GM21825 (cell line): Measurements from ENCODE around the gene RPLP1.

ENCODE experiments used
- ATAC-seq: cut with Tn5 transposase; IDR thresholded peaks from one replicate; pipeline ENCODE4 v1.9.1; 2021; ENCODE audit warnings: mild to moderate bottlenecking, moderate library complexity; ENCODE audit not compliant: unreplicated experiment

Gene RPLP1

DNA sequence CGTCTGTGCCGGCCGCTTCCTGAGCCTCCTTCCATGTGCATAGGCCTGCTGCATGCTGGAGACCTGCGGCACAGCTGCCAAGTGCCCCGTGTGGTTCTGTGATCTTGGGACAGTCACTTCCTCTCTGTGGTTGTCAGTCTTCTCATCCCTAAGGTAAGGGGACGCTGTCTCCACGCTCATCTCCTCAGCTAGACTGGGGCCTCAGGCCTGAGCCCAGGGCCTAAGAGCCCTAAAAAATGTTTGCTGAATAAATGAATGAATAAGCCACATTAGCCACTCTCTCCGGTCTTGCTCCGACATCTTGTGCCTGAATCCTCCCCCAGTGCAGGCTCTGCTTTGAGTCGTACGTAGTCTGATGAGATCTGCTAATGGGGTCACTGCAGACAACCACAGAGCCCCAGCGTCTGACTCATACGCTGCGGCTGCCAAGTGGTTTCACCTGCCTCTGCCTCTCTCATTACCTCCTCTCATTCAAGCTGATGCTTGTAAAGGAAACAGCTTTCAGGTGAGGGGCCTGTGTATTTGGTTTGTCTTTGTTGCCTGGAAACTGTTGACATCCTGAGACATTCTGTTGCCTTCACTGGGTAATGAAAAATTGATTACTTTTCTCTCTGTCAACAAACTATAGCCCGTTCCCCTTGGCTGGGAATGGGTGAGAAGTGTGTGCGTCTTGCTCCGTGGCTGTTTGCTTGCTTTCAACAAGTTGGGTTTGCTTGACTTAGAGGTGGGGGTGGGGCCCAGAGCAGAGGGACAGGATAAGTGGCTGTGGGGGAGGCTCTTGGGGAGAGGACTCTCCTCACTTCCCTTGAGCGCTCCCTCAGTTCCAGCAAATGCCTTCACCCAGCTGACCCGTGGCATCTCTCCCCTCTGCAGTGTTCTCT lies 15.9 kb downstream of the RPLP1 start:
- no peak for ATAC-seq

DNA sequence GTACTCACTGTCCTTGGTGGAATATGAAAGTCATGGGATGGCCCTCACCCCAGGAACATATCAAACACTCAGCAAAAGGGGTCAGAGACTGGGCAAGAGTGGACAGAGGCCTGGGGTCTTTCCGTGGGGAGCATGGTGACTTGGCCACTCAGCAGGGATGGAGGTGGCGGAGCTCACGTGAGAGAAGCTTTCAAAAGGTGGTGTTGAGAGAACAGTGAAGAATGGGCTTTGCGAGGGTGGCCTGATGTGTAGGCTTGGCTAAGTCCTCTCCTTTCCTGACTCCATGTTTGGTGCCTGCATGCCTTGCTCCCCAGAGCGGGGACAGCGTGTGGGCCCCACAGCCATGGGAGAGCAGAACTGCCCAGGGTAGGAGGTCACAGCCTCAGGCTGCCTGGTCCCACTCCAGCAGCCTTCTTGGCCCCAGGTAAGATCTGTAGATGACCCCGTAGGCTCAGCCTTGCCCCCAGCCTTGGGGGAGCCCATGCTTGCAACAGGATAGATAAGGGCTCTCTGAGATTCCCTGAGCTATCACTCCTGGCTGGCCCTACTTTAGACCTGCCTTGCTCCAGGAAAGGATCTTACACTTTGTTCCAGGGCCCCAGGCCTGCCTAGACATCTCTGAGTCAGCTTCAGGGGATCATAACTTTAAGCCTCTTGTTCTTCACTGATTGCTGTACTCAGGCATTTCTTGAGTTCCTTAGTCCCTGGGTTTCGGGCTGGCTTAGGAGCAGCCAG lies 17.0 kb downstream of the RPLP1 start:
- ATAC-seq, result no peak

DNA sequence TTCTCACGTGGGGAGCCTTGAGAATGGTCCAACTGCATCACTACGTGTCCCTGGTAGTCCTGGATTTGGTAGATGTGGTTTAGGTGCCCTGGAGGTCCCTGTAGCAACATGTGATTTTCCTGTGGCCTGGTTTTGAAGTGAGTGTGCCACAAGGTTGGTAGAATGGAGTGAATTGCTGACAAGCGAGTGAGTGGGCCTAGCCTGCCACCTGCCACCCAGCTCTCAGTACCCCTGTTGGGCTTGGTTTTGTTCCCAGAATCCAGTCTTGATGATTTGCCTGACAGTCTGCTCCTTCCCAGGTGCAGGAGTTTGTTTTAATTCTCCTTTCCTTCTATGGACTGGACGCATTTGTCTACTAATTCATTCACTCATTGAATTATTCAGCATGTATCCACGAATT lies 19.4 kb downstream of the RPLP1 start:
- ATAC-seq, result no peak

GRCh38 chr15:69472562-69472961 lies 19.9 kb downstream of the RPLP1 start:
- no peak for ATAC-seq

GRCh38 chr15:69474291-69474690 lies 21.7 kb downstream of the RPLP1 start:
- ATAC-seq, result no peak

DNA sequence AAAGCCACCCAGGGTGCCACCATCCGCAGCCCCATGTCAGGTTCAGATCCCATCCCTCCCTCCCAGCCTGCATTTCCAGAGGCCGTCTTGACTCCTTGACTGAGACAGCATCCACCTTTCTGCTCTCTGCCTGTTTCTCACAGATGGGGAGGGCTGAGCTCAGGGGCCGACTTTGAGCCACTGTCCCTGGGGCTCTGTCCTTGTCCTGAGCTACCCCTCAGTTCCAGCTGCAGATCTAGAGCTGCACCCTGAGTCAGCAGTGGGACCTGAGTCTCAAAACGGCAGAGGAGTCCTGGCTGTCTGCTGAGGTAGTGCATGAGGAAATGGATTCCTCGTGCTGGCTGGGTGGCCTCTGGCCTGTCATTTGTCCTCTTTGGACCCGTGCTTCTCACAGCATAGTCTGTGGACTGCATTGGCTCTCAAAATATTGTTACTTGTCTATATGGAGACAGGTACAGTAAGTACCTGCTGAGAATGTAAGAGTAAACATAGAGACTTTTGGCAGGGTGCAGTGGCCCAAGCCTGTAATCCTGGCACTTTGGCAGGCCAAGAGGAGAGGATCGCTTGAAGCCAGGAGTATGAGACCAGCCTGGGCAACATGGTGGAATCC lies 22.3 kb downstream of the RPLP1 start:
- no peak for ATAC-seq

DNA sequence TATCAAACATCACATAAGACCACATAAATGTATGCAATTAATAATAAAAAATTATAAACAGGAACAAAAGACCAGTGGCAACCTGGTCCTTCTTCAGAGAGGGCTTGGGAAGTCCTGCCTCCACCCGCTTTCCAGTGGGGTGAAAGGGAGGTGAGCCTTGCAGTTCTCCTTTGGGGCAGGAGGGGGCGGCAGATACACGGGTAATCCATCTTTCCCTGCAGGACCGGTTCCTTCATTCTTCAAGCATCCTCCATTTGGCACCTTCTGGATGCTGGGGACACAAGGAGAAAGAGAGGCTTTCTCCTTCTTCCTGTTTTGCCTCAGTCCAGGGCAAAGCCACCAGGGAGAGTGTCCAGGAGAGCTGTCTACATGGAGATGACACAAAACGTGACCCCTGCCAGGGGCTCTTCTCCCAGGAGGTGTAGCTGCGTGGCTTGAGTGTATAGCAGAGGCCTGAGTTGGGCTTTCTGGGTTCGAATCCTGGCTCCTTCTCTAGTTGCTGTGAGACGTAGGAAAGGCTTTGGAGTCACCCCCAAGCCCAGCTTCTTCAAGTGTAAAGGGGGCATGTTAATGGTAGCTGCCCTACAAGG lies 23.2 kb downstream of the RPLP1 start:
- ATAC-seq, result no peak

GRCh38 chr15:69476704-69477473 lies 24.3 kb downstream of the RPLP1 start:
- no peak for ATAC-seq

- no peak for ATAC-seq
These were observed 25.7 kb downstream of the RPLP1 start for GRCh38 chr15:69478259-69478781.

GRCh38 chr15:69479081-69479480 lies 26.5 kb downstream of the RPLP1 start:
- no peak for ATAC-seq

GRCh38 chr15:69479971-69480370 lies 27.4 kb downstream of the RPLP1 start:
- ATAC-seq, result no peak

GRCh38 chr15:69480932-69481331 lies 28.3 kb downstream of the RPLP1 start:
- no peak for ATAC-seq

DNA sequence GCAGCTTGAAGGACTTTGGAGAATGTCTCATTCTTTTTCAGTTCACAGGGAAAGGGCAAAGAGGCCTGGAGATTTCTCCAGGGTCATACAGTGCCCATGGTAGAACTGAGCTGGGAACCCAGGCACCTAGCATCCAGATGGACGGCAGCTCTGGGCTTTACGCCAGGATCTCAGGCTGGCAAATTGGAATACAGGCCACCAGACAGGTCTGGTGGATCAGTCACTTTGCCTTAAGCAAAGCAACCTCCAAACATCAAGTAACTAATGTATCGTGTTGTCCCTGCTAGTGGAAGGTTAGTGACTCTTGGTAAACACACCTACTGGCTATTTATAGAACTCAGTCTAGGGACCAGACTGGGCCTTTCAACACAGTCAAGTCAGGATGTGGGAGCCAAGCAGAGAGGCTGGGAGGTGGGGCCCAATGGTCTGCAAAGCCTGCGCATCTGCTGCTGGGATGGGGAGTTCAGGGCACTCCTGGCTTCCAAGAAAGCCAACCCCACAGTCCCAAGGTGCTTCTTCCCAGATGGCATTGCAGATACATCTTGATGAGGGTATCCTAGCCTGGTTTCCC lies 30.2 kb downstream of the RPLP1 start:
- no peak for ATAC-seq

- ATAC-seq, result no peak
These were observed 32.2 kb downstream of the RPLP1 start for GRCh38 chr15:69484837-69485236.

DNA sequence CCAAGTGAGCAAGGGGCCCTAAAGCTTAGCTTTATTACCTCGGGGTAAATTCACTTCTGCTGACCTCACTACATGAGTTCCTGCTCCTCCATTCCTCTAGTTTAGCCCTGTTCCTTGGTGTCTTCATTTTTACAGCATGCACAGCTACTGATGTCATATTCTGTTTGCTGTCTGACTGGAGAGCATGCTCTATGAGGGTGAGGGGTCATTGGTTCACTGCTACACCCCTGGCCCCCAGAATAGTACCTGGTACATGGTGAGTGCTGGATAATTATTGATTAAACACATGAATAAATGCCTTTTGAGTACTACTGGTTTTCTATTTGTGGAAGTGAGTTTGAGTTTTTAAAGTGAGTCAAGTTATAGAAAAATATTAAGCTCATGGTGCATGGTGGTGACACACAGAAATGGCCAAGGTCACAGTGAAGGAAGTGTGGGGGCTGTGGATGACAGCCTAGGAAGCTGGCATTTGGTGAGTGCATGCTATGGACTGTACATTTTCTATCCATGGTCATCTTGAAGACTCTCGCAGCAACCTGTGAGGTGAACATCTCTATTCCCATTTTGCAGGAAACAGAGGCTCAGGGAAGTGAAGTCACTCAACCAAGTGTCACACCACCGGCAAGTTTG lies 34.0 kb downstream of the RPLP1 start:
- no peak for ATAC-seq

- no peak for ATAC-seq
These were observed 36.5 kb downstream of the RPLP1 start for GRCh38 chr15:69489073-69489571.

DNA sequence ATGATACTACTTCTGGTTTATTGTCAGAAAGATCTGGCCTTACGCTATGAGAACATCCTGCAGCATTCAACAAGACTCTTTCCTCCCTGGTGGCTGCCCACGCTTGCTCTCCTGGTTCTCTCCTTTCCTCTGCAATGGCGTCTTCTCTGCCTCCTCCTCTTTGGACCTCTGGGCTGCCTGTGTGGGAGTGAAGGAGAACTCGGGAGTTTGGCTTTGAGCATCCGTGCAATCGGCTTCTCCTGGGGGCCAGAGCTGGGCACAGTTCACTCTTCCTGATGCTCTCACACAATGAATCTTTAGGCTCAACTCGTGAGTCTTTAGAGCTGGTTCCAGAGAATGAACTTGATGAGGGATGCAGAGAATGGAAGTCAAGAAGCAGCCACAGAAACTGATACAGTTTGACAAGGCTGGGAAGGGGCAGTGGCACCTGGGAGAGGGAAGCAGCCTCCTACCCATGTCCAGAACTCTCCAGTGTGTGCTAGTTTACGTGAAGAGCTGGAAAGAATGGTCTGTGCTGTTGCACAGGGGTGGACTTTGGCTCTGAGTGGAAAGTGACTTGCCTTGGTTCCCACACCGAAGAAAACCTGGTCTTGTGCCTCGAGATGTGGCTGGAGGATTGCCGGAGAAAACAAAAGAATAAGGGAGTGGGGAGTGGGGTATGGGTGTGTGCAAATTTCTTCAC lies 37.9 kb downstream of the RPLP1 start:
- ATAC-seq, result no peak

- no peak for ATAC-seq
These were observed 38.5 kb downstream of the RPLP1 start for GRCh38 chr15:69491038-69491505.

DNA sequence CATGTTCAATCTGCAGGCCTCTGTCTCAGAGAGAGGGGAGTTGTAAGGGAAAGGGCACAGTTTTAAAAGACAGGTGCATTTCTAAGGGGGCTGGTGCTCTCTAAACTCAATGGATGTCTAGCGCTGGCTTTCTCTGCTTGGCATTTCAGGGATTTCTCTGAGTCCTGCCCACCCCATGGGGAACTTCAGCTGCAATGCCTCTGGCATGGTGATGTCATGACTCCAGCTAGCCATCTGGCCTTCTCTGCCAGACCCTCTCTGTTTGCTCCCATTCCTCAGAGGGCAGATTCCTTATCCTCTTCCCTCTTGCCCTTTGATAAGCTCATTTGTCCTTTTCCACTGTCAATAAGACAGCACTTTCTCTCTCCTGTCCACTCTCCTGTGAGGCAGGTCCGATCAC lies 40.8 kb downstream of the RPLP1 start:
- ATAC-seq, result no peak
